Measurements from ENCODE around the gene EMILIN3.

The EMILIN3 gene

DNA sequence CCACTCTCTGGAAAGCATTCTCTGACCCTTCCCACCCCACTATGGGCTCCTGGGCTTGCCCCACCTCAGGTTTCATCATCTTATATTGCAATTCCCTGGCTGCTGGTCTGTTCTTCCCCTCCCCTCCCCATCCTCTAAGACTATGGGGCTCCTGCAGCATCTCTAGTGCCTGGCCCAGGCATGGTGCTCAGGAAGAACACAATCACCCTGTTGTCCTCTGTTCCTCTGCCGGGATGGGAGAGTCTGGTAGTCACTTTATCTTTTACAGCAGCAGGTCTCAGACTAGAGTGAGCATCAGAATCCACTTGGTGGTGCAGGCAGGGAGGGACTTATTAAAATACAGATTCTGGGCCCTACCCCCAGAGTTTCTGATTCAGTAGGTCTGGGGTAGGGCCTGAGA lies 31.0 kb downstream of the EMILIN3 start:
- no peak overlapping the region for H3K4me3 ChIP-seq (ENCODE audit: low read depth, low read length)
- TF ChIP-seq CTCF (IDR thresholded peaks at IDR 0.05; ENCODE audit: low read depth, low read length): no peak

DNA sequence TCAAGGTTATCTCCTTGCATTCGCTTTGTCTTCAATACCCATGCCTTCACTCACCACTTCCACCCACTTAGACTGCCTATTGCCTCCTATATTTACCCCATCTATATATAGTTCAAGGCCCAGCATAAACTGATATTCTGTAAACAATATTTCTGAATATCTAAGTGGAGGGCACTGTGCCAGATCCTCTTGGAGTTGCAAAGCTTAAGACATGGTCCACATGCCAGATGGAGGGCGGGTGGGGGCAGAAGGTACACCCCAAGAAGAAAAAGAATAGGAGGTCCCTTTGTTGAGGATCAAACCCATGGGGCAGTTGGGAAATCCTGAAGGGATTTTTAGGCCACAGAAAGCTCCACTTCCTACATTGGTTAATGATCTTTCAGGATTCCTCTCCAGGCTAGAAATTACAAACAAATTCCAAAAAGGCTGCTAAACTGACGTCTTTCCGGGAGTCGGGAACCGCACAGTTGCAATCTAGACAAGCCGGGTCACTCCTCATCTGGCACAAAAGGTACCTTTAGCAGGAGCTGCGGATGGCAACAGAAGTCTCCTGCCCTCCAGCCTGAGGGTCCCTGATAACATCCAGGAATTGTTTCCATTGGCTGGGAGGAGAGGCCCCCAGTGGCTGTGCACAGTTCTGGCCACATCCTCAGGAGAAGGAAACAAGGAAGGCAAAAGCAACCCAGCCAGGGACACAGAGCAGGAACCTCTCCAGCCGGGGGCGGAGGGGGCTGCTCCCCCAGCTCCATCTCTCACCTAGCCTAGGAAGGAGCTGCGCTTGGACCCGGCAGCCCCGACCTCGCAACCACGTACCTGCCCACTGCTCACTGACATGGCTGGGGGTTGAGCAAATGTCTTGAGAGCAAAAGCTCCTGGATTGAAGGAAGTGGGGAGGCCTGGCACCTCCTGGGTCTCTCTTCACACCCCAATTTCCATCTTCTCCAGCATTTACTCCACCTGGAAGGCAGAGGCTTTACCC lies 31.9 kb downstream of the EMILIN3 start:
- H3K4me3 ChIP-seq (ENCODE audit: low read depth, low read length): no peak overlapping the region
- no peak for TF ChIP-seq CTCF (IDR thresholded peaks at IDR 0.05; ENCODE audit: low read depth, low read length)

GRCh38 chr20:41334036-41334435 lies 32.6 kb downstream of the EMILIN3 start:
- H3K4me3 ChIP-seq (ENCODE audit: low read depth, low read length): no peak overlapping the region
- TF ChIP-seq CTCF (IDR thresholded peaks at IDR 0.05; ENCODE audit: low read depth, low read length): no peak

DNA sequence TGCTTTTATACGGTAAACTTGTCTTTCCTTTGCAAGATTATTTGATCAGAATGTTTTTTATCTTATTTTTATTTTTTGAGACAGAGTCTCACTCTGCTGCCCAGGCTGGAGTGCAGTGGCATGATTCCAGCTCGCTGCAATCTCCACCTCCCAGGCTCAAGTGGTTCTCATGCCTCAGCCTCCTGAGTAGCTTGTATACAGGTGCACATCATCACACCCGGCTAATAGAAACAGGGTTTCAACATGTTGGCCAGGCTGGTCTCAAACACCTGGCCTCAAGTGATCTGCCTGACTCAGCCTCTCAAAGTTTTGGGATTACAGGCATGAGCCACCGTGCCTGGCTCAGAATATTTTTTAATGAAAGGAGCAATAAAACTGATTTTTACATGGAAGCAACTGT lies 34.9 kb downstream of the EMILIN3 start:
- no peak overlapping the region for H3K4me3 ChIP-seq (ENCODE audit: low read depth, low read length)
- TF ChIP-seq CTCF (IDR thresholded peaks at IDR 0.05; ENCODE audit: low read depth, low read length): no peak

DNA sequence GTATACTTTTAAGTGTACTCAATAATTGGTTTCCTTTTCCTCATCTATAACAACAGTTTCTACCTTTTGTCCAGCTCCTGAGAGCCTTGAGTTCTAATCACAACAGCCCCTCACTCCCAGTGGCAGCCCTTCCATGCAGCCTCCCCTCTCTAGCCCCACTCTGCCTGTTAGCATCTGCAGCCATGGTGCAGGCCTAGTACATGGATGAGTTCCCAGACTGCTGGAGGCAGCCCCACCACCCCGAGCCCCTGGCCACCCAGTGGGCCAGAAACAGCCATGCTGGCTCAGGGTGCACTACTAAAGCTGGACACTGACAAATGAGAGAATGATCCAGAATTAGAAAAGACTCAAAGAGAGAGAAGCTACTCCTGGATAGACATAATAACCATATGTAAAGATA lies 35.7 kb downstream of the EMILIN3 start:
- H3K4me3 ChIP-seq (ENCODE audit: low read depth, low read length): no peak overlapping the region
- TF ChIP-seq CTCF (IDR thresholded peaks at IDR 0.05; ENCODE audit: low read depth, low read length): no peak

GRCh38 chr20:41330343-41330720 lies 36.3 kb downstream of the EMILIN3 start:
- no peak overlapping the region for H3K4me3 ChIP-seq (ENCODE audit: low read depth, low read length)
- no peak for TF ChIP-seq CTCF (IDR thresholded peaks at IDR 0.05; ENCODE audit: low read depth, low read length)

Measured in WI38 (cell line).